ENCODE data around the gene VWA7.

VWA7 gene

GRCh38 chr6:31727717-31728671 is 49.1 kb downstream of the VWA7 start:
- no peak for DNase-seq

GRCh38 chr6:31727034-31727716 is 50.0 kb downstream of the VWA7 start:
- DNase-seq, result no peak

DNA sequence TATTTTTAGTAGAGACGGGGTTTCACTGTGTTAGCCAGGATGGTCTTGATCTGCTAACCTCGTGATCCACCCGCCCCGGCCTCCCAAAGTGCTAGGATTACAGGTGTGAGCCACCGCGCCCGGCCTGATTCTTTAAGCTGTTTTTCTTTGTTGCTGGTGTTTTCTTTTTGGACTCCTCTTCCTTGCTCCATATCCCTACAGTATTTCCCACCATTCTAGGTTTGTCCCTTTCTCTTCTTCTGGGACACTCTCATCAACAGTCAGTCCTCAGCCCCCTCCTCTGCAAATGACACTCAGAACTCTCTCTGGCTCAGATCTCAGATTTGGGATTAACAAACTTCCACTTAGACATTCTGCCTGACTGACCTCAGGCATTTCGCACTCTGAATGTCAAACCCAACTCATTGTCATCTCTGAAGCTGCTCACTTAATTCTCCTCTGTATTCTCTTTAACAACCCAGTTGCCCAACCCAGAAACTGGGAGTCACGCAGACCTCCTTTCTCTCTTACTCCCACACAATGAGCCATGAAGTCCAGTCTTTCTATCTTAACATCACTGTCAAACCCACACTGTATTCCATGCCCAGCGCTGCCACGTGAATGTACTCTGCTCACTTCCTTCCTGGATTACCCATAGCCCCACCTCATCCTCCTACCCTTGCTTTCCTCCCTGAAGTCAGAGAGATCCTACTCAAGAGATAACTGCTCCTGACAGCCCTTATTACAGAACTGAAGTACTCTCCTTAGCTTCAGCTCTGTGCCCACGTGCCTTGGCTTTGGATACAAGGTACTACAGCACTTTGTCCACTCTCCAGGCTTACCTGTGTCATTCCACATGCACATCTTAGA is 51.4 kb downstream of the VWA7 start:
- no peak for DNase-seq

DNA sequence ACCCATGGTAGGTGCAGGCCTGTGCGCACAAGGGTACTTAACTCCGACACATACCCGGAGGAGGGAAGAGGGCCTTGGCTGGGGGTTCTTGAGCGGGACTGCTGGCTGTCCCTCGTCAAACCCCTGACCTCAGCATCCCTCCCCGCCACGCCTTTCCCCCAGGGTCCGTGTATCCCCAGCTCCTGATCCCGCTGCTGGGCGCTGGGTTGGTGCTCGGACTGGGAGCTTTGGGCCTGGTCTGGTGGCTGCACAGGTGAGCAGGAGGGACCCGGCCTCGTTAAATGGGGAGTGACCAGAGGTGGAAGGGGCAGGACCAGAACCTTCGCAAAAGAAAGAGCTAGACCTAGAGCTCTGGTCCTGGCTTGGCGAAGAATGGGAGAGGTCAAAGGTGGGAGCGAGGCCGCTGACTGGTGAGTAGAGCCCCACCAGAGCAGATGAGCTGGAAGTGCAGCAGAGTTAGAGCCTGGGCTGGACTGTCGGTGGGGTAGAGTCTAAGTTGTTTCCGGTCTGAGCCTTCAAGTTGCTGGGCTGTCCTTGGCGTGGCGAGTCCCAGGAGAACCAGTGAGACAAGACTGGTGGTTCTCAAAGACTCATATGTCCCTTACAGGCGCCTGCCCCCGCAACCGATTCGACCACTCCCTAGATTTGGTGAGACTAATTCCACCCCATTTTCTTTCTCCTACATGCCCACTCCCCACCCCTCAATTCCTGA is 53.0 kb downstream of the VWA7 start:
- no peak for DNase-seq

DNA sequence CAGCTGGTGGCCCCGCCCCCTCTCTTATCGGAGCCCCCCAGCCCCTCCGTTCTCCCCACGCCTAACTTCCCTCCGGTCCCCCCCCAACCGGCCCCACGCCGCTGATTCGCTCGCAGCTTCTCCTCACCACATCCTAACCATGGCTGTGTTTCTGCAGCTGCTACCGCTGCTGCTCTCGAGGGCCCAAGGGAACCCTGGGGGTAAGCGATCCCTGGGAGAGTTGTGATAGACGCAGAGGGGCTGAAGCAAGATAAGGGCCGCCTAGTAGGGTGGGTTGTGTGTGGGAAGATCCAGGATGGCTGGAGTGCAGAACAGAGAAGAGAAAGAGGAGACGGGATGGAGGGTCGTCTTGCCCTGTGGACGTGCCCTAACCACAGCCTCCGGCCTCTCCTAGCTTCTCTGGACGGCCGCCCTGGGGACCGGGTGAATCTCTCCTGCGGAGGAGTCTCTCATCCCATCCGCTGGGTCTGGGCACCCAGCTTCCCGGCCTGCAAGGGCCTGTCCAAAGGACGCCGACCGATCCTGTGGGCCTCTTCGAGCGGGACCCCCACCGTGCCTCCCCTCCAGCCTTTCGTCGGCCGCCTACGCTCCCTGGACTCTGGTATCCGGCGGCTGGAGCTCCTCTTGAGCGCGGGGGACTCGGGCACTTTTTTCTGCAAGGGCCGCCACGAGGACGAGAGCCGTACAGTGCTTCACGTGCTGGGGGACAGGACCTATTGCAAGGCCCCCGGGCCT is 53.7 kb downstream of the VWA7 start, which contains the start of gene MPIG6B:
MPIG6B (plus strand) TSS at position 129 of the 735 bp plus-strand sequence; CDS start at position 140, 11 bp downstream.
- no peak for DNase-seq

DNA sequence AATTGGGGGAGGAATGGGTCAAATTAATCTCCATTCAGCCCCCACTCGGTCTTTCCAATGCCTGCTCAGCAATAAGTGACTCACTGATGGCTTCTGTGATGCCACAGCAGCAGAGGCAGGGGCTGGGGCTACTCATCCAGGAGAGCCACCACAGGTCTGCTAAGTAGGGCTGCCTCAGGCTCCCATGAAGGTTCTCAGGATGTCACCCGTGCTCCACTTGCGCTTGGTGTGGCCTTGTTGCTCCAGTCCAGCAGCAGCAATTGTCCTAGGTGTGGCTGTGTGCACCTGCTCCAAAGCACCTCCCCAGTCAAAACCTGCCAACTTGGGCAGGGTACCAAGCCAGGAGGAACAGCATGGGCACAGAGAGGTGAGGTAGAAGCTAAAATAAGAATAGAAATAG is 55.0 kb downstream of the VWA7 start:
- DNase-seq, result no peak

DNA sequence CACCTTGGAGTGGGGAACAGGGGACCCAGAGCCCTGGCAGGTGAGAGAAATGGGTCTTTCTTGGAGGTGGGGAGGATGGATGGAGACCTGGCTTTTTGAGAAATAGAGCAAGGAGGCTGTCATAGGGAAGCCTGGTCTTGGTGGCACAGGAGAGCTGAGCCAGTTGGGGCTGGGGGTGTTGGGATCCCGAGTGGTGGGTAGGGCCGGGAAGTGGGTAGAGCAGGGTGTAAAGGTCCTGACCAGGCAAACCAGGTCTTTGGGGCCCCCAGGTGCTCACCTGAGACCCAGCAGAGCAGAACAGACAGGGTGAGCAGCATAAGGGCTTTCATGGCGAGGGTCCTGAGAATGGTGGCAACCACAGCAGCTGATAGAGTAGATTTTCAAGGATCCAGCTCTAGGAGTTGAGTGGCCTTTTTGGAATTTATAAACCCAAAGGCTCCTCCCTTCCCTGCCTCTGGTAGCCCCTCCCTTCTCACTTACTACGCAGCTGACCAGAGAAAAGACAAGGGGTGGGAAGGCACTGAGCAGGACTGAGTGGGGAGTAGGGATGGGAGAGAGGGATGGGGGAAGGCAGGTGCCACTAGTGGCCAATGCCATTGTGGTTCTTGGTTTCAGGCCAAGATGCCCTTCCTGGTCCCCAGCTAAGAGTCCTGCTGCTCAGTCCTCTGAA is 55.6 kb downstream of the VWA7 start, which contains the start of gene LY6G6C:
LY6G6C (minus strand) TSS at position 396 of the 670 bp plus-strand sequence; CDS start at position 329, 67 bp downstream.
- no peak for DNase-seq

GRCh38 chr6:31720196-31720770 is 56.8 kb downstream of the VWA7 start:
- DNase-seq, result no peak

DNA sequence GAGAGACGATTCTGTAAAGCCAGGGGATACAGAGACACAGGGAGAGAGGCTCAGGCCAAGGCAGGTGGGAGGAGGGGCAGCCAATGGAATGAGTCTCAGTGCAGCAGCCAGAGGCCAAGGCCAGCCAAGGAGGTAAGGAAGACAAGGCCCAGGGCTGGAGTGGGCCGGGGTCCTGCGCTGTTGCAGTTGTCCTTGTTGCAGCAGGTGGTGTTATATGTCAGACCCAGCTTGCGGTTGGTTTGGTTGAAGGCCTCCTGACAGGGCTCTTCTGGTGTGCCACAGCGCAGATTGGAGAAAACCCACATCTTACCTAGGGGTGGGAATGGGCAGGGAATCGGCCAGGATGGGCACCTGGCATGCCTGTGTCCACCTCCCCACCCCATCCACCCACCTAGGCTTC is 58.1 kb downstream of the VWA7 start:
- DNase-seq, result no peak

GRCh38 chr6:31718265-31718664 is 58.9 kb downstream of the VWA7 start:
- no peak for DNase-seq

GRCh38 chr6:31717499-31718222 is 59.5 kb downstream of the VWA7 start:
- DNase-seq, result no peak
